ENCODE data around the gene SUFU.

Gene SUFU

GRCh38 chr10:102583435-102584417 lies 80.0 kb downstream of the SUFU start:
- Histone ChIP-seq H4K20me1 (ENCODE audit: insufficient read depth, low read length) (peaks cover 14% of the 10 kb centered on the region; the same call in 1 of the 2 replicates), H3K27ac (ENCODE audit: low read length) (no peak overlapping the region), H3K27me3 (ENCODE audit: insufficient read depth, low read length, poor library complexity) (no peaks in the 10 kb centered on the region), H3K9ac (ENCODE audit: low read depth, low read length) (no peak overlapping the region), H3K4me2 (ENCODE audit: insufficient read depth, low read length) (no peak overlapping the region), H3K4me3 (ENCODE audit: low read depth in 1 of 2, low read length in 2 of 2) (no peak overlapping the region), H3K36me3 (ENCODE audit: insufficient read depth, low read length) (no peaks in the 10 kb centered on the region), H2AFZ (ENCODE audit: low read depth, low read length) (no peak overlapping the region), H3K79me2 (ENCODE audit: insufficient read depth, low read length) (no peaks in the 10 kb centered on the region), H3K9me3 (ENCODE audit: insufficient read depth, low read length, severe bottlenecking) (no peaks in the 10 kb centered on the region), H3K4me1 (ENCODE audit: insufficient read depth, low read length) (no peaks in the 10 kb centered on the region)
- ATAC-seq (ENCODE audit: insufficient read depth, low read depth) (peak; percentile 99), DNase-seq (peak; percentile 86)
- TF ChIP-seq, protein P1, sequence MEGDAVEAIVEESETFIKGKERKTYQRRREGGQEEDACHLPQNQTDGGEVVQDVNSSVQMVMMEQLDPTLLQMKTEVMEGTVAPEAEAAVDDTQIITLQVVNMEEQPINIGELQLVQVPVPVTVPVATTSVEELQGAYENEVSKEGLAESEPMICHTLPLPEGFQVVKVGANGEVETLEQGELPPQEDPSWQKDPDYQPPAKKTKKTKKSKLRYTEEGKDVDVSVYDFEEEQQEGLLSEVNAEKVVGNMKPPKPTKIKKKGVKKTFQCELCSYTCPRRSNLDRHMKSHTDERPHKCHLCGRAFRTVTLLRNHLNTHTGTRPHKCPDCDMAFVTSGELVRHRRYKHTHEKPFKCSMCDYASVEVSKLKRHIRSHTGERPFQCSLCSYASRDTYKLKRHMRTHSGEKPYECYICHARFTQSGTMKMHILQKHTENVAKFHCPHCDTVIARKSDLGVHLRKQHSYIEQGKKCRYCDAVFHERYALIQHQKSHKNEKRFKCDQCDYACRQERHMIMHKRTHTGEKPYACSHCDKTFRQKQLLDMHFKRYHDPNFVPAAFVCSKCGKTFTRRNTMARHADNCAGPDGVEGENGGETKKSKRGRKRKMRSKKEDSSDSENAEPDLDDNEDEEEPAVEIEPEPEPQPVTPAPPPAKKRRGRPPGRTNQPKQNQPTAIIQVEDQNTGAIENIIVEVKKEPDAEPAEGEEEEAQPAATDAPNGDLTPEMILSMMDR (IDR thresholded peaks at IDR 0.05; ENCODE audit: borderline replicate concordance, extremely low read depth, low read length, poor library complexity, severe bottlenecking), result peak; percentile 93
- TF ChIP-seq EZH2 (IDR thresholded peaks at IDR 0.05; ENCODE audit: borderline replicate concordance, low read depth, low read length, severe bottlenecking), result no peak

- DNase-seq (no peak), ATAC-seq (ENCODE audit: insufficient read depth, low read depth) (no peak)
- Histone ChIP-seq H3K9ac (ENCODE audit: low read depth, low read length) (no peak overlapping the region), H3K4me3 (ENCODE audit: low read depth in 1 of 2, low read length in 2 of 2) (no peak overlapping the region), H3K9me3 (ENCODE audit: insufficient read depth, low read length, severe bottlenecking) (no peaks in the 10 kb centered on the region), H3K4me2 (ENCODE audit: insufficient read depth, low read length) (no peak overlapping the region), H2AFZ (ENCODE audit: low read depth, low read length) (no peak overlapping the region), H4K20me1 (ENCODE audit: insufficient read depth, low read length) (0 out of 2 replicates have a peak, but pooled peaks cover 8% of the 10 kb centered on the region), H3K36me3 (ENCODE audit: insufficient read depth, low read length) (no peaks in the 10 kb centered on the region), H3K27me3 (ENCODE audit: insufficient read depth, low read length, poor library complexity) (no peaks in the 10 kb centered on the region), H3K27ac (ENCODE audit: low read length) (no peak overlapping the region), H3K4me1 (ENCODE audit: insufficient read depth, low read length) (no peaks in the 10 kb centered on the region), H3K79me2 (ENCODE audit: insufficient read depth, low read length) (no peaks in the 10 kb centered on the region)
- no peak for TF ChIP-seq EZH2 (IDR thresholded peaks at IDR 0.05; ENCODE audit: borderline replicate concordance, low read depth, low read length, severe bottlenecking)
Measured at GRCh38 chr10:102585026-102585425, 81.3 kb downstream of the SUFU start.

DNA sequence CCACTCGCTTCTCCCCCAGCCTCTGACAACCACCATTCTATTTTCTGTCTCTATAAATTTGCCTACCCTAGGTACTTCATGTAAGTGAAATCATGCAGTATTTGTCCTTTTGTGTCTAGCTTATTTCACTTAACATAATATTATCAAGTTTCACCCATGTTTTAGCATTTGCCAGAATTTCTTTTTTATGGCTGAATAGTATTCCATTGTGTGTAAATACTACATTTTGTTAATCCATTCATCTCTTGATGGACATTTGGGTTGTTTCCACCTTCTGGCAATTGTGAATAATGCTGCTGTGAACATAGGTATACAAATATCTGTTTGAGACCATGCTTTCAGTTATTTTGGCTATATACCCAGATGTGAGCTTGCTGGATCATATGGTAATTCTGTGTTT lies 83.1 kb downstream of the SUFU start:
- Histone ChIP-seq H3K27me3 (ENCODE audit: insufficient read depth, low read length, poor library complexity) (no peaks in the 10 kb centered on the region), H3K36me3 (ENCODE audit: insufficient read depth, low read length) (no peaks in the 10 kb centered on the region), H3K27ac (ENCODE audit: low read length) (no peak overlapping the region), H2AFZ (ENCODE audit: low read depth, low read length) (no peak overlapping the region), H3K79me2 (ENCODE audit: insufficient read depth, low read length) (no peaks in the 10 kb centered on the region), H4K20me1 (ENCODE audit: insufficient read depth, low read length) (peaks cover 5% of the 10 kb centered on the region; the same call in 1 of the 2 replicates), H3K9me3 (ENCODE audit: insufficient read depth, low read length, severe bottlenecking) (no peaks in the 10 kb centered on the region), H3K4me1 (ENCODE audit: insufficient read depth, low read length) (no peaks in the 10 kb centered on the region), H3K4me2 (ENCODE audit: insufficient read depth, low read length) (no peak overlapping the region), H3K4me3 (ENCODE audit: low read depth in 1 of 2, low read length in 2 of 2) (no peak overlapping the region), H3K9ac (ENCODE audit: low read depth, low read length) (no peak overlapping the region)
- DNase-seq, result no peak
- TF ChIP-seq, protein P1 (IDR thresholded peaks at IDR 0.05; ENCODE audit: borderline replicate concordance, extremely low read depth, low read length, poor library complexity, severe bottlenecking), result no peak
- TF ChIP-seq EZH2 (IDR thresholded peaks at IDR 0.05; ENCODE audit: borderline replicate concordance, low read depth, low read length, severe bottlenecking), result no peak
- no peak for ATAC-seq (ENCODE audit: insufficient read depth, low read depth)

GRCh38 chr10:102588875-102589274 lies 85.1 kb downstream of the SUFU start:
- Histone ChIP-seq H3K36me3 (ENCODE audit: insufficient read depth, low read length) (no peaks in the 10 kb centered on the region), H3K79me2 (ENCODE audit: insufficient read depth, low read length) (no peaks in the 10 kb centered on the region), H2AFZ (ENCODE audit: low read depth, low read length) (no peak overlapping the region), H3K9ac (ENCODE audit: low read depth, low read length) (no peak overlapping the region), H3K27ac (ENCODE audit: low read length) (no peak overlapping the region), H4K20me1 (ENCODE audit: insufficient read depth, low read length) (peaks cover 4% of the 10 kb centered on the region; the same call in 1 of the 2 replicates), H3K4me2 (ENCODE audit: insufficient read depth, low read length) (no peak overlapping the region), H3K27me3 (ENCODE audit: insufficient read depth, low read length, poor library complexity) (no peaks in the 10 kb centered on the region), H3K4me3 (ENCODE audit: low read depth in 1 of 2, low read length in 2 of 2) (no peak overlapping the region), H3K9me3 (ENCODE audit: insufficient read depth, low read length, severe bottlenecking) (no peaks in the 10 kb centered on the region), H3K4me1 (ENCODE audit: insufficient read depth, low read length) (no peaks in the 10 kb centered on the region)
- ATAC-seq (ENCODE audit: insufficient read depth, low read depth) (no peak), DNase-seq (no peak)
- TF ChIP-seq, protein P1 (IDR thresholded peaks at IDR 0.05; ENCODE audit: borderline replicate concordance, extremely low read depth, low read length, poor library complexity, severe bottlenecking), result no peak
- TF ChIP-seq EZH2 (IDR thresholded peaks at IDR 0.05; ENCODE audit: borderline replicate concordance, low read depth, low read length, severe bottlenecking), result no peak
